Amniotic epithelial cell (primary cell): ENCODE measurements around the gene PRPF31.
"Not testable (repeated sequence)": the region's sequence is repeated elsewhere in the genome, so short reads cannot be mapped to it uniquely, and the experiment has no call there.

Experiments used
- DNase-seq: peaks from one replicate; pipeline ENCODE4 v3.0.0-alpha.2; 2010; ENCODE audit warnings: low read depth

Gene PRPF31, protein sequence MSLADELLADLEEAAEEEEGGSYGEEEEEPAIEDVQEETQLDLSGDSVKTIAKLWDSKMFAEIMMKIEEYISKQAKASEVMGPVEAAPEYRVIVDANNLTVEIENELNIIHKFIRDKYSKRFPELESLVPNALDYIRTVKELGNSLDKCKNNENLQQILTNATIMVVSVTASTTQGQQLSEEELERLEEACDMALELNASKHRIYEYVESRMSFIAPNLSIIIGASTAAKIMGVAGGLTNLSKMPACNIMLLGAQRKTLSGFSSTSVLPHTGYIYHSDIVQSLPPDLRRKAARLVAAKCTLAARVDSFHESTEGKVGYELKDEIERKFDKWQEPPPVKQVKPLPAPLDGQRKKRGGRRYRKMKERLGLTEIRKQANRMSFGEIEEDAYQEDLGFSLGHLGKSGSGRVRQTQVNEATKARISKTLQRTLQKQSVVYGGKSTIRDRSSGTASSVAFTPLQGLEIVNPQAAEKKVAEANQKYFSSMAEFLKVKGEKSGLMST

DNA sequence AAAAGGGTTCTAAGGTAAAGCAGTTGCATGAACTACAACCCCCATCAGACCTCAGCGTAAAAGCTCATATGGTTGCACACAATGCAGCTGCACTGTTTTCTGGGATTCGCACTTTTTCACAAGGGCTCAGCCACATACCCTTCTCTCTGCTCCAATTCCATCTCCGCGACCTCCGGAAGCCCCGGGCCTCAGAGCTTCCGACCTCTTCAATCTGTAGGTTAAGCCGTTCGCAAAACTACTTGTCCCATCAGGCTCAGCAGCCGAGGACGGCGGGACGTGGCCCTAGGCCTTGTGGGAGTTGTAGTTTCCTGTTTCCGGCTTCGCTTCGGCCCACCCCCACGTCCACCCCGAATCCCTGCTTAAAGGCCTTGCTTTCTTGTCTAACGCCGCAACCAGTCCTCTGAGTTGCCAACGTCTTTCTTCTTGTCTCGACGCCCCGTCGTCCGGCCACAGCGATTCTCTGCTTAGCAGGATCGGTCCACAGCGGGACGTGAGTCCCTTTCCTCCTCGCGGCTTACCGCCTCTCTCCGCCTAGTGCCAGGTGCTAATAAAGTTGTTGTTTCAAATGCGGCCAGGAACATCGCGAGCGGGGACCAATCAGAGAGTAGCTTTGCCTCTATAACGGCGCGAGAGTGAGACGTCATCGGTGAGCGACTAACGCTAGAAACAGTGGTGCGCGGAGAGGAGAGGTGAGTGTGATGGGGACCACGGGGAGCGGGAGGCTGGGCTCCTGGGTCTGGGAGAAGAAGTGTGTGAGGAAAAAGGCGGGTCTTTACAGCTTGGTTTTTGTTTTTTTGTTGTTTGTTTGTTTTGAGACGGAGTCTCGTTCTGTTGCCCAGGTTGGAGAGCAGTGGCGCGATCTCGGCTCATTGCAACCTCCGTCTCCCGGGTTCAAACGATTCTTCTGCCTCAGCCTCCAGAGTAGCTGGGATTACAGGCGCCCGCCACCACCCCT lies at the start of gene PRPF31, which contains the start of gene TFPT:
PRPF31 (plus strand) TSS at position 646 of the 955 bp plus-strand sequence. CDS start 2,525 bp downstream, outside the sequence.
TFPT (minus strand) TSS at position 549 of the 955 bp plus-strand sequence; CDS start at position 161, 388 bp downstream.
- DNase-seq, result peak; percentile 98

DNA sequence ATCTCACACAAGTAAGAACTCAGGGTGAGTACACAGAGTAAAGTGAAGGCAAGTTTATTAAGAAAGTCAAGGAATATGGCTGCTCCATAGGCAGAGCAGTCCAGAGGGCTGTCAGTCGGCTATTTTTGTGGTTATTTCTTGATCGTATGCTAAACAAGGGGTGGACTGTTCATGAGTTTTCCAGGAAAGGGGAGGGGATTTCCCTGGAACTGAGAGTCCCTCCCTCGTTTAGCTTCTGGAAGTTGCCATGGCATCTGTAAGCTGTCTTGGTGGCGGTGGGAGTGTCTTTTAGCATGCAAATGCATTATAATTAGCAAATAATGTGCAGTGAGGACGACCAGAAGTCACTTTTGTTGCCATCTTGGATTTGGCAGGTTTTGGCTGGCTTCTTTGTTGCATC lies 46.1 kb upstream of the PRPF31 start:
- DNase-seq, result no peak

DNA sequence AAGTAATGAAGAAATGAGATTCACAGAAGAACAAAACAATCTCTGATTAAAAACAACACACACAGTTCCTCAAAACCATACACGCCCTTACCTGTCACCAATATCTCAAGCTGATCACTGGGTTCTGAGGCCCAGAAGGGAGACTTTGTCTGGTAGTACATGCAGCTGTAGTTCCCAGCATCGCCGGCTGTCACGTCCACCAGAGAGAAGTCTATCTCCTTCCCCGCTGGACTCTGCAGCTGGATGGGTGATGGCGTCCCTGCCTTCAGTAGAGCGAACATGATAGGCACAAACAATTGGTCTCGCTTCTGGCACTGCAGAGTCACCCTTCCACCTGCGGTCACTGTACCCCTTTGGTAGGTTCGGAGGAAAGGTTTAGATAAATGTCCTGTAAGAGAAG lies 41.7 kb upstream of the PRPF31 start:
- no peak for DNase-seq

DNA sequence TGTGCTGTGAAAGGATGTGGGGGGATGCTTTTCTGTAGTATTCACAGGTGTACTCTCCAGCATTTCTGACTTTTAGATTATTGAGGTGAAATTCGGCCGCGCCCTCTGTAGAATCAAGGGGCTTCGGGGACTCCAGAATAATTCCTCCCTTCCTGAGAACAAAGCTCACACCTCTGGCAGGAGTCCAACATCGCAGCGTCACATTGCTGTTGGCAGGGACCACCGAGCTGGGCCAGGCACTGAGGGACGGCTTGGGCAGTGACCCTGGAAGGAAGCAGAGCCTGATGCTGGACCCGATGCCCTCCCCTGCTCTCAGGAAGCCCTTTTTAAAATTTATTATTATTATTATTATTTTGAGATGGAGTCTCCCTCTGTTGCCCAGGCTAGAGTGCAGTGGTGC lies 40.7 kb upstream of the PRPF31 start:
- DNase-seq, result no peak

DNA sequence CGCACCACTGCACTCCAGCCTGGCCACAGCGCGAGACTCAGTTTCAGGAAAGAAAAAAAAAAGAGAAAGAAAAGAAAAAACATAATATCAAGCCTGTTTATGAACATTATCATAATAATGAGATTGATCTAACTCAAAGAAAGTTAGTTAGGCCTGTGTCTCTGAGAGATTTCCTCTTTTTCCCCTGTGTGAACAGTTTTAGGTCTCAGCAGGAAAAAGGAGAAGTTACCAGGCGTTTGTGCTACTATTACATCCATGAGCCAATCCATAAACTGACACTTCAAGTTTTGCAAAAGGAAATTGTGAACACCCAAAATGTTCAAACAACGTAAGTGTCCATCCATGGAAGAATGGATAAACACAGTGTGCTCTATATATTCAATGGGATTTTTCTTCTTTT lies 38.2 kb upstream of the PRPF31 start:
- DNase-seq, result no peak

DNA sequence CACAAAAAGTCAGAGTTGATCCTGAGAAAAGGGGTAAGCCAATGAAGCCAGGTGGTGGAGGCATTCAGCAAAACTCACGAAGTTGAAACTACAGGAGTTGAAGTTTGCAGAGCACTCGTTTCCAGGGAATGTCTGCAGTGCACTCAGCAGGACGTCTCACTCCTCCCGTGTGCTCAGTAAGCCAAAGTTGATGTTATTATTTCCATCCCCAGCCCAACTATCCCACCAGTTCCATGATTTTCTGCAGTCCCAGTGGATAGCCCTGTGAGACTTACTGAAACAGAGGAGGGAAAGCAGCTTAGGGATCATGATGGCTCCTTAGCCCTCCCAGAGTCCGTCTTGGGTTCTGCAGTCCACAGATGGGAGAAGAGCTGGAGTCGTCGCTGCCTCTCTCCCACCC lies 34.5 kb upstream of the PRPF31 start, which contains the start of gene TARM1:
TARM1 (minus strand) TSS at position 334 of the 400 bp plus-strand sequence; CDS start at position 309, 25 bp downstream.
- no peak for DNase-seq

DNA sequence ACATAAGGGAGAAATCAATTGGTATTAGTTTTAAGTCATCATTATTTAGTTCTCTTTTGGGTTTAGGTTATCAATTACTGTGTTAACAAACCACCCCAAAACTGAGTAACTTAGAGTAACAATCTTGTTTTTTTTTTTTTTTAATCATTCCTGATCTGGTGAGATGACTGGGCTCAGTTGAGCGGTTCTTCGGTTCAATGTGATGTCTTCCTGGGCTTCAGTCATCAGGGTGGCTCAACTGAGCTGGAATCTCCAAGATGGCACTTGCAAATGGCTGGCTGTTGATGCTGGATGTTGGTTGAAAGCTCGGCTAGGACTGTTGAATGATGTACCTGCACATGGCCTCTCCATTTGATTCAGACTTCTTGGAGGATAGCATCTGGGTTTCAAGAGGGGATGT lies 31.1 kb upstream of the PRPF31 start:
- DNase-seq, result no peak

DNA sequence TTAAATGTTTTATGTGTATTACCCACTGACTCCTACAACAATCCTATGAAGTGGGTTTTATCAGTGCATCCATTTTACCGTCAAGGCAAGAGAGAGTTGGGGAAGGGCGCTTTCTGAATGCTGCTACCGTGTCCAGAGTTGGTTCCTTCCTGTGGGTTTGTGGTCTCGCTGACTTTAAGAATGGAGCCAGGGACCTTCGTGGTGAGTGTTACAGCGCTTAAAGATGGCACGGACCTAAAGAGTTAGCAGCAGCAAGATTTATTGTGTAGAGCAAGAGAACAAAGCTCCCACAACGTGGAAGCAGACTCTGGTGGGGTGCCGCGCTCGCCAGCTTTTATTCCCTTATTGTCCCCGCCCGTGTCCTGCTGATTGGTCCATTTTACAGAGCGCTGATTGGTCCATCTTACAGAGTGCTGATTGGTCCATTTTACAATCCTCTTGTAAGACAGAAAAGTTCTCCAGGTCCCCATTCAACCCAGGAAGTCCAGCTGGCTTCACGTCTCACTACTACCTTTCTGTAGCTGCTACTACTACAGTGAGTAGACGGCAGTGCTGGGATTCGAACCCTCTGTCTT lies 21.0 kb upstream of the PRPF31 start:
- DNase-seq, result no peak

DNA sequence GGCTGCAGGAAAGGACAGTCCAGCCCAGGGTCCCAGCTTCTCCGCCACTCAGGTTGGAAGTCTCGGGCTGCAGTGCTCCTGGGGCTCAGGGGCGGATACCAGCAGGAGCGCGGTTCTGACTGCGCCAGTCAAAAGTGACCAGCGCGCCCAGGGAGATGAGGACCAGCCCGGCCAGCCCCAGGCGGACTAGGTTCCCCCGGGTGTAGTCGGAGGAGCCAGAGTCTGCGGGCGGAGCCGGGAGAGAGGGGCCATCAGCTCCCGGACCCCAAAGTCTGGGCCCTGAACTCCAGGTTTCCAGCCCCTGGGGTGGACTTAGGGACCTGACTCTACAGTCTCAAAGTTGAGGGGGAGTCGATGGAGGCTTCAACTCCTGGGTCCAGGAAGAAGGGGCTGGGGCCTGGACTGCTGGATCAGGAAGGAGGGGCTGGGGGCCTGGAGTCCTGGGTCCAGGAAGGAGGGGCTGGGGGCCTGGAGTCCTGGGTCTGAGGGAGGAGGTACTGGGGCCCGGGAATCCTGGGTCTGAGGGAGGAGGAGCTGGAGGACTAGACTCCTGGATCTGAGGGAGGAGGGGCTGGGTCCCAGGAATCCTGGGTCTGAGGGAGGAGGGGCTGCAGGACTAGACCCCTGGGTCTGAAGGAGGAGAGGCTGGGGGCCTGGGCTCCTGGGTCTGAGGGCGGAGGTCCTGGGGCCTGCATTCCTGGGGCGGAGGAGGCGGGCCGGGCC lies 20.3 kb upstream of the PRPF31 start:
- DNase-seq, result no peak

DNA sequence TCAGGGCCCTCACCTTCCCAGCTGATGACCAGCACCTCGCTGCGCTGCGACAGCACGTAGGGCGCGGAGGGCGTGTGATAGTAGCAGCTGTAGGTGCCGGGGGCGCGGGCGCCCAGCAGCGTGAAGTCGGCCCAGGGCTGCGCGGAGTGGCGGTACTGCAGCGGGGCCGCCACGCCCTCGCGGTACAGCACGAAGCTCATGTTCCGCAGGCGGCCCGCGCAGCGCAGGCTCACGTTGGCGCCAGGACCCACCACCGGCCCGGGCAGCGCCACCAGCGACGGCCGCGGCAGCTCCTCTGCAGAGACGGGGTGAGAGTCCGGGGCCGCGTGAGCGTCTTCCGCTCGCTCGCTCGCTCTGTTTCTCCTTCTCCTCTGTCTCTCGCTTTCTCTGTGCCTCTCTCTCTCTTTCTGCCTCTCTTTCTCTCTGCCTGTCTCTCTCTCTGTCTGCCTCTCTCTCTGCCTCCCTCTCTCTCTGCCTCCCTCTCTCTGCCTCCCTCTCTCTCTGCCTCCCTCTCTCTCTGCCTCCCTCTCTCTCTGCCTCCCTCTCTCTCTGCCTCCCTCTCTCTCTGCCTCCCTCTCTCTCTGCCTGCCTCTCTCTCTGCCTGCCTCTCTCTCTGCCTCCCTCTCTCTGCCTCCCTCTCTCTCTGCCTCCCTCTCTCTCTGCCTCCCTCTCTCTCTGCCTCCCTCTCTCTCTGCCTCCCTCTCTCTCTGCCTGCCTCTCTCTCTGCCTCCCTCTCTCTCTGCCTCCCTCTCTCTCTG lies 19.5 kb upstream of the PRPF31 start:
- DNase-seq, result peak; percentile 19

DNA sequence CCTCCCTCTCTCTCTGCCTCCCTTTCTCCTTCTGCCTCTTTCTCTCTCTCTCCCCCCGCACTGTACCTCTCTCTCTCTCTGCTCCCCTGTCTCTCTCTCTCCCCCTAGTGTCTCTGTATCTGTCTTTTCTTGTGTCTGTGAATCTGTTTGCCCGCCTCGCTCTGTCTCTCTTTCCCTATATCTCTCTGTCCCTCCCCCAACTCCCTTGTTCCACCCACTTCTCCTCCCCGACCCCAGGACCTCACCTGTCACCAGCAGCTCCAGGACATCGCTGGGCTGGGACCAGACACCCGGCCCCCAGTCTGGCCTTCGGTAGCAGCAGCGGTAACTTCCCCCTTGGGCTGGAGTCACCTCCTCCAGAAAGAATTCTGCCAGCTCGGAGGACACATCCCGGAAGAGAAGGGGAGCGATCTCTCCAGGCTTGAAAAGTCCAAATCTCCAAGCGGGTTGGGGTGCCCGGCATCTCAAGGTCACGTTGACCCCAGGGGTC lies 18.9 kb upstream of the PRPF31 start:
- peak; percentile 52 for DNase-seq

DNA sequence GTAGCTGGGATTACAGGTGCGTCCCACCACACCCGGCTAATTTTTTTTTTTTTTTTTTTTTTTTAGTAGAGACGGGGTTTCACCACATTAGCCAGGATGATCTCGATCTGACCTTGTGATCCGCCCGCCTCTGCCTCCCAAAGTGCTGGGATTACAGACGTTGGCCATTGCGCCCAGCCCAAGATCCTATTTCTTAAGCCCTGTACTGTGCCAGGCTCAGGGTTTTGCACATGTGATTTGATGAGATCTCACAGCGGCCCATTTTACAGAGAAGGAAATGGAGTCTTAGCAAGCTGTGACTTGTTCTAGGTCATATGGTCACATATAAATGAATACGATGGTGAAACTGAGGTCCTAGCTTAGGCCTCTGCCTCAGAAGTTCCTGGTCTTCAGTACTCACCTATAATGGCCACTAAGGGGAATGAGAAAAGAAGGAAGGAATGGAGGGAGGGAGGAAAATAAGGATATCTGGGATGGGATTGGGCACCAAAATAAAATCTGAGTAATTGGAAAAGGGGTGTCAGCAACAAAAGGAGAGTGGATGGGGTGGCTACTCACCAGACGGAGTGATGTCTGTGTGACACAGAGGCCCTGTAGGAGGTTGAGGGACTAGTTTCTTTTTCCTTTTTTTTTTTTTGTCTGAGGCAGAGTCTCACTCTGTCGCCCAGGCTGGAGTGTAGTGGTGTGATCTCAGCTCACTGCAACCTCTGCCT lies 16.2 kb upstream of the PRPF31 start:
- DNase-seq, result no peak

DNA sequence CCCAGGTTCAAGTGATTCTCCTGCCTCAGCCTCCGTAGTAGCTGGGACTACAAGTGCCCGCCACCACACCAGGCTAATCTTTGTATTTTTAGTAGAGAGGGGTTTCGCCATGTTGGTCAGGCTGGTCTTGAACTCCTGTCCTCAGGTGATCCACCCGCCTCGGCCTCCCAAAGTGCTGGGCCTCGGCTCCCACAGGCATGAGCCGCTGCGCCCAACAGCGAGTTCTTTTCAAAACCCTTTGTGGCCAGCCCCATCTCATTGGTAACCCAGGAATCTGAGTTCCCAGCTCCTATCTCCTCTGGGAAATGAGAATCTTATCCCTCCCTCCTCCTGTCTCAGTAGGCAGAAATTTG lies 15.7 kb upstream of the PRPF31 start:
- not testable (repeated sequence) for DNase-seq

DNA sequence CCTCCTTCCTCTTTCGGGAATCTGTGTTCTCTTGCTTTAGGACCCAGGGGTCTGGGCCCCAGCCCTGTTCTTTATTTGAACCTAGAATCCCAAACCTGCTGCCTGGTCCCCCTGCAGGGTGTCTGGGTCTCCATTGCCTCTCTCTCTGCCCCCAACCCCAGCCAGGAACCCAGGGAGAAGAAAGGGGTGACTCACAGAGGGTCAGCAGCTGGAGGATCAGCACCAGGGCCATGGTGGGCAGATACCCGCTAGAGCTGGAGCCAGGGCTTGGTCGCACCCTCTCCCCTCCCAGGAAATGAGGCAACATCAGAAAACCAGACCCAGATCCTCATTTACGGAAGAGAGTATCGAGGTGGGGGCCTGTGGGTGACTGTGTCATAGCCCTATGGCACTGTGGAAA lies 15.0 kb upstream of the PRPF31 start, which contains the start of gene OSCAR:
OSCAR (minus strand) TSS at position 243 of the 400 bp plus-strand sequence; CDS start at position 232, 11 bp downstream.
- no peak for DNase-seq

DNA sequence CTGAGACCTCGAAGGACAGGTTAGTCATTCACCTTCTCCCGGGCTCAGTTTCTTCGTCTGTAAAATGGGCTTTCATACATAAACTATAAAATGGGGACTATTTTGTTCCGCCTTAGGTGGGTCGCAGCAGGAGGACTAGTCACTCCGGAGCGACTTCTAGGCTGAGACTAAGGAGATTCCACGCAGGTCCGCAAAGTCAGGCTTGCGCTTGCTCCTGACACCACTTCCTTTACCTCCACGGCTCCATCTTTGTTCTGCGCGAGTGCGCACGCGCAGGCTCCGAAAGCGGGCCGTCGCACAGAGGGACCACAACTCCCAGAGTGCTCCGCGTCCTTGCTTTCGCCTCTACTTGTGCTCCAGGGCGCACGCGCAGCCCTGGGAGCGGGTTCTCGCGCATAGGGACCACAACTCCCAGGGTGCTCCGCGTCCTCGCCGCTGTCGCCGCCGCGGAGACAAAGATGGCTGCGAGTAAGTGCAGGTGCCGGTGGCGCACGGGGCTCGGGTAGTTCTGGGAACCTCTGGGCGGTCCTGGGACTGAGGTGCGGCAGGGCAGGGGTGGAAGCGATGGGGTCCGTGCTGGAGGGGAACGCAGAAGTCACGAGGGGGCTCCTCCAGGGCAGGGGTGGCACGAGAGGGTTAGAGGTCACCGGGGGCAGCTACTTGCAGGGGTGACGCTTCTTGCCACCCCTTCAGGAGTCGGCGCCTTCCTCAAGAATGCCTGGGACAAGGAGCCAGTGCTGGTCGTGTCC lies 13.0 kb upstream of the PRPF31 start, which contains the start of gene NDUFA3:
NDUFA3 (plus strand) TSS at position 435 of the 749 bp plus-strand sequence; CDS start at position 459, 24 bp downstream.
- peak; percentile 95 for DNase-seq

DNA sequence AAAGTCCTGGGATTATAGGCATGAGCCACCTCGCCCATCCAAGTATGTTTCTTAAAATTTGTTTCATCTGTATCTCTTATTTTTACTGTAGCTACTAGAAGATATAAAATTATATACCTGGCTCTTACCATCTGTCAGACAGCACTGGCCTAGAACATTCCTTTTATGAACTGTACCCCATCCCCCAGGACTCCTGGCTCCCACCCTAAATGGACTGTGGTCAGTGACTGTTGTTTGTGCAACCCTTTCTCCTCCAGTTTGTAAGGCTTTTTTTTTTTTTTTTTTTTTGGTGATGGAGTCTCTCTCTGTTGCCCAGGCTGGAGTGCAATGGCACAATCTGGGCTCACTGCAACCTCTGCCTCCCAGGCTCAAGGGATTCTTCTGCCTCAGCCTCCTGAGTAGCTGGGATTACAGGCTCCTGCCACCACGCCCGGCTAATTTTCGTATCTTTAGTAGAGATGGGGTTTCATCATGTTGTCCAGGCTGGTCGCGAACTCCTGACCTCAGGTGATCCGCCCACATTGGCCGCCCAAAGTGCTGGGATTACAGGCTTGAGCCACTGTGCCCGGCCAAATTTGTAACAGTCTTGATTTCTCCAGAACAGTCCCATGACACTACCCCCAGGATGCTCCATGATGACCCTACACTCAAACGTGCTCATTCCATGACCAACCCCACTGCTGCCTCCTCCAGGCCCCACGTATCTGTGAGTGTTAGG lies 10.4 kb upstream of the PRPF31 start:
- peak; percentile 37 for DNase-seq

DNA sequence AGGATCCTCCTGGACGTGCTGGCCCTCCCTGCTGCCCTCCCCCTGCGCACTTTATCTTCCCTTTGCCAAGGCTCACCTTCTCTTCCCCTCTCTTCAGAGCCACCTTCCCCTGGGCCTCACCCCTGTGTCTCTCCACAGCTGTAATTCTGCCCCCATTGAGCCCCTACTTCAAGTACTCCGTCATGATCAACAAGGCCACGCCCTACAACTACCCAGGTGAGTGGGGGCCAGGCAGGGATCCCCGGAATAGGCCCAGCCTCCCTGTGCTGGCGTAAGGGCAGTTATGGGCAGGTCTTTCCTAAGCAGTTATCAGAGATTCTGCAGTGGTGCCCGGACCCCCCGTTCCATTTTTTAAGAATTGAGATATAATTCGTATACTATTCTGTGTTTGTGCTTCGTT lies 9.8 kb upstream of the PRPF31 start:
- DNase-seq, result no peak

DNA sequence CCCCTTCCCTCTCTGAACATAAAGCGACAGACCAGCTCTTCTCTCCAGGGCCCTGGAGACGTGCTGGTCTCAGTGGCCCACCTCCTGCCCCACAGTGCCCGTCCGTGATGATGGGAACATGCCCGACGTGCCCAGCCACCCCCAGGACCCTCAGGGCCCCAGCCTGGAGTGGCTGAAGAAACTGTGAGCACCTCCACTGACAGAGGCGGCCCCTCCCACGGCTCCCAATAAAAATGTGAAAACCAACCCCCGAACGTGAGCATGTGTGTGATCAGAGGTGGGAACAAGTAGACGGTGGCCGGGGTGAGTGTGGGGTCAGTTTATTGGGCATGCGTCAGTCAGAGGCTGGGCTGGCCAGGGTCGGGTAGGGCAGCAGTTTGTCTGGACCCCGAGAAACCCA lies 8.8 kb upstream of the PRPF31 start:
- no peak for DNase-seq
